ENCODE data around the gene TTC28.

- no peak for TF ChIP-seq CTCF (IDR thresholded peaks at IDR 0.05)
- no peak for TF ChIP-seq POLR2A (IDR thresholded peaks at IDR 0.05)
These were observed 537.2 kb downstream of the TTC28 start for GRCh38 chr22:28142361-28142961.
